Lower leg skin (tissue), 4 donors: ENCODE results near the gene YWHAE. TPM values are rescaled to one million over a fixed set of nuclear protein-coding genes. Genes with fewer than 3 reads are reported as not detected.
"Not testable (repeated sequence)": the region's sequence is repeated elsewhere in the genome, so short reads cannot be mapped to it uniquely, and the experiment has no call there.

ENCODE experiments used
- DNase-seq, 2 donors: peaks; one replicate each; pipeline ENCODE4 v3.0.0-alpha.2; 2019; ENCODE audit warnings: low spot score in 2 of 2
- H3K4me3 ChIP-seq: fragments of 200-600 bp; sonication (generic); 2 replicates; pipeline ENCODE4 v1.5.1; 2017; ENCODE audit warnings: mild to moderate bottlenecking, low read depth; ENCODE audit not compliant: poor library complexity, severe bottlenecking
- POLR2A ChIP-seq, 2 donors: fragments of 450-650 bp; IDR thresholded peaks; one replicate each; pipeline ENCODE4 v1.6.1; 2016 to 2017; ENCODE audit warnings: antibody characterized with exemption in 2 of 2, mild to moderate bottlenecking in 1 of 2, moderate library complexity in 1 of 2
- WGBS, 2 donors: methylation state at CpG; one replicate each; pipeline ENCODE4 v1.1.5; 2018; 5-methylcytosine and 5-hydroxymethylcytosine counted together
- intact Hi-C: fragments of 100-400 bp; cut with DNase I; formaldehyde crosslinking; loops from one replicate; pipeline ENCODE4 v1.15.0; 2023; ENCODE audit warnings: low total_unique reads
- total RNA-seq, 4 donors: library from RNA; depleted of rRNA; stranded (reverse); fragments of >200 nt; gene quantifications; one replicate each; pipeline ENCODE4 v1.1.0, GENCODE V29; 2016
- TF ChIP-seq, protein P1 (sequence below), 3 donors: fragments of 450-650 bp; IDR thresholded peaks; one replicate each; pipeline ENCODE4 v1.5.1; 2016; ENCODE audit warnings: antibody characterized with exemption in 3 of 3, mild to moderate bottlenecking in 3 of 3, moderate library complexity in 2 of 3

YWHAE gene
- total RNA-seq, 4 donors from 2014 or later: 431 to 648 (median 506) TPM

DNA sequence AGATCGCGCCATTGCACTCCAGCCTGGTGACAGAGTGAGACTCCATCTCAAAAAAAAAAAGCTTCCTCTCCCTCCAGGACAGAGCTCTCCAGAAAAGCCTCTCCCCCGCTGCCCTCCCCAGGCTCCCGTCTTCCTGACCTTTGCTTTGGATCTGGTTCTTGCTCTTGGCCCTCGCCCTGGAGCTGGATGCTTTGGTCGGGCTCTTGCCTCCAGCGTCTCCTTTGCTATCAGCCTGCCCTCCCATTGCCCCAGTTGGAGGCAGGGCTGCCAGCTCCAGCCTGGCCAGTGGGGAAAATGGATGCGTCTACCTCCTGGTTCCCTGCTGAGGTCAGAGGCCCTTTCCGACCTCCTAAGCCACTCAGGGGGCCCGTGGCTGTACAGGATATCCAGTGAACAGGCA is 84.6 kb downstream of the YWHAE start:
- 65 to 69% methylated on average over 10 of the region's 10 CpGs for WGBS, 2 donors
- intact Hi-C loops: no loop called here

DNA sequence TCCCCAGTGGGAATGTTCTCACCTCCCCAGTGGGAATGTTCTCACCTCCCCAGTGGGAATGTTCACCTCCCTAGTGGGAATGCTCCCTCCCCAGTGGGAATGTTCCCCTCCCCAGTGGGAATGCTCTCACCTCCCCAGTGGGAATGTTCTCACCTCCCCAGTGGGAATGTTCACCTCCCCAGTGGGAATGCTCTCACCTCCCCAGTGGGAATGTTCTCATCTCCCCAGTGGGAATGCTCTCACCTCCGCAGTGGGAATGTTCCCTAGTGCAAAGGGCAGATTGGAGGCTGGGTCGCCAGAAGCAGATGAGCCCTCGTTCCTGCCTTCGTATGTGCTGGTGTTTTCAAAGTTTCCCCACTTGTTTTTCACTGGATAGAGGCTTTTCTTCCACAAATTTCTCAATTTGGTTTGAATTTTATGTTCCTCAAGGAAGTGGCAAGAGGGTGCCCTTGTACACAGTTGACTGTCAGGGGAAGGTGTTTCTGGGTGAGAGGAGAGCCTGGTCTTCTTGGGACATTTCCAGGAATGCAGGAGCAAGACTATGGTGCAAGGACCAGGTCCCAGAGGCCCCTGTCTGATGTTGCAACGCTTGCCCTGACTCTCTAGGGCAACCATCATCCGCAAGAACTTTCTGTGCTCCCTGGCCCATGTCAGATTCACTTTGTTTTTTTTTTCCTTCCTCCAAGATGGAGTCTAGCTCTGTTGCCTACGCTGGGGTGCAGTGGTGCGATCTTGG is 86.6 kb downstream of the YWHAE start:
- no peak overlapping the region for H3K4me3 ChIP-seq
- intact Hi-C loops: no loop called here
- TF ChIP-seq, protein P1, sequence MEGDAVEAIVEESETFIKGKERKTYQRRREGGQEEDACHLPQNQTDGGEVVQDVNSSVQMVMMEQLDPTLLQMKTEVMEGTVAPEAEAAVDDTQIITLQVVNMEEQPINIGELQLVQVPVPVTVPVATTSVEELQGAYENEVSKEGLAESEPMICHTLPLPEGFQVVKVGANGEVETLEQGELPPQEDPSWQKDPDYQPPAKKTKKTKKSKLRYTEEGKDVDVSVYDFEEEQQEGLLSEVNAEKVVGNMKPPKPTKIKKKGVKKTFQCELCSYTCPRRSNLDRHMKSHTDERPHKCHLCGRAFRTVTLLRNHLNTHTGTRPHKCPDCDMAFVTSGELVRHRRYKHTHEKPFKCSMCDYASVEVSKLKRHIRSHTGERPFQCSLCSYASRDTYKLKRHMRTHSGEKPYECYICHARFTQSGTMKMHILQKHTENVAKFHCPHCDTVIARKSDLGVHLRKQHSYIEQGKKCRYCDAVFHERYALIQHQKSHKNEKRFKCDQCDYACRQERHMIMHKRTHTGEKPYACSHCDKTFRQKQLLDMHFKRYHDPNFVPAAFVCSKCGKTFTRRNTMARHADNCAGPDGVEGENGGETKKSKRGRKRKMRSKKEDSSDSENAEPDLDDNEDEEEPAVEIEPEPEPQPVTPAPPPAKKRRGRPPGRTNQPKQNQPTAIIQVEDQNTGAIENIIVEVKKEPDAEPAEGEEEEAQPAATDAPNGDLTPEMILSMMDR (IDR thresholded peaks at IDR 0.05): no peak
- no peak for TF ChIP-seq POLR2A (IDR thresholded peaks at IDR 0.05)
- DNase-seq: no peak
- WGBS, 2 donors: 80 to 83% methylated on average over 8 of the region's 8 CpGs

More for the DNA sequence above, 84.6 kb downstream of the YWHAE start:
- TF ChIP-seq, protein P1 (IDR thresholded peaks at IDR 0.05): no peak
- no peak for DNase-seq
- H3K4me3 ChIP-seq: no peak overlapping the region

DNA sequence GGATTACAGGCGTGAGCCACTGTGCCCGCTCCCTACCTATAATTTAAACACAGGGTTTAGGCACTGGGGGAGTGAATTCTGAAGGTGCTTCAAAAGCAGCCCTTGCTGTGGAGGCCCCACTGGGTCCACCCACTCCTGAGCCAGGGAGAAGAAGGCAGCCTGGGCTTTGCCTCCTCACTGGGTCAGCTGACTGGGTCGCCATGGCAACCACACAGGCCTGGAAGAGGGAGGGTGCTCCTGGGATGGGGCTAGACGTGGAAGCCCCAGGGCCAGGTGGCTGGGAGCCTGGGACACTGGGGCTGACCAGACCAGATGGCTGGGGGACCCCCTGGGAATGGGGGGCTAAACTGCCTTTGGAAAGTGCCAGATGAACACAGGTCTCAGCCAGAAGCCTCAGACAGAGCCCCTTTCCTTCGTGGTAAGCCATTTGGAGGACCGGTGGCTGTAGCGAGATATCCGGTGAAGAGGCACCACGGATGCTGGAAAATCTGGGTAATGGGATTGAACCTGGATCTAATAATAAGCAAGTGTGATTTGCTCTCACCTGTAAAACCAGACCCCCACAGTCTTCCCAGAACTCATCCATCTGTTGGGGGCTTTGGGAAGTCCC is 87.7 kb downstream of the YWHAE start:
- intact Hi-C loops: no loop called here
- TF ChIP-seq, protein P1 (IDR thresholded peaks at IDR 0.05): no peak
- TF ChIP-seq POLR2A (IDR thresholded peaks at IDR 0.05): no peak
- 63 to 66% methylated on average over 8 to 9 of the region's 9 CpGs for WGBS, 2 donors
- DNase-seq: no peak
- H3K4me3 ChIP-seq: no peak overlapping the region

DNA sequence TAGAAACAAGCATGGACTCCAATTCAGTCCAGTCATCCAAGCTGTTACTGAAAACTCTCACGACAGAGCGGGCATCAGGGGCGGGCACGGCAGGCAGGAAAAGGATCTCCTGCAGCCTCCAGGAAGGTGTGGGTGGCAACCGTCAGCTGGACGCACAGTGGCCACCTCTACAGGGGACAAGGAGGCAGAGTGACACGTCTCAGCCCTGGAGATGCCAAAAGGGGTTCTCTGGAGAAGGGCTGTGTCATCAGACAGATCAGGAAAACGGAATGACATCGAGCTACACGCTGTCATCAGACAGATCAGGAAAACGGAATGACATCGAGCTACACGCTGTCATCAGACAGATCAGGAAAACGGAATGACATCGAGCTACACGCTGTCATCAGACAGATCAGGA is 92.2 kb downstream of the YWHAE start:
- intact Hi-C loops, DNase-seq, H3K4me3 ChIP-seq: not testable (repeated sequence)
- 75 to 79% methylated on average over 12 to 13 of the region's 16 CpGs for WGBS, 2 donors

DNA sequence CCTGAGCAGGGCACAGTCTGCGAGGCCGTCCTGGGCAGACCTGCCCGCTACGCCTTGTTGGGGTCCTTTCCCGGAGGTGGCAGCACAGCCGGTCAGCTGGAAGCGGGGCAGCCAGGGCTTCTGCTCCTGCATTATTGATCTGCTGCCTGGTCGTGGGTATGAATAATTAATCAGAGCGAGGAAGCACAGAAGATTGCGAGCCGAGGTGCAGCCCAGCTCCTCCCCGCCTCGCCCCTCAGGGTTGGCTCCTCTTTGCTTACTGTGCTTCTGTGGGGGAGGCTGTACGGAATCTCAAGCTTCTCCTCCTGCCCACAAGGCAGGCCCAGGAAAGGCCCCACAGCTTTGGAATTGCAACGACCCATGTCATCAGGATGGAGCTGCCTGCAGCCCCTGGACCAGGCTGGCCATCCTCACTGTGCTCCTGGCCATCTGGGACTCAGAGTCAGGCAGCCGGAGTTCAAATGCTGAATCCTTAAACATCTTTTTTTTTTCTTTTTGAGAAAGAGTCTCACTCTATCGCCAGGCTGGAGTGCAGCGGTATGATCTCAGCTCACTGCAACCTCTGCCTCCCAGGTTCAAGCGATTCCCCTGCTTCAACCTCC is 95.0 kb downstream of the YWHAE start:
- TF ChIP-seq POLR2A (IDR thresholded peaks at IDR 0.05): no peak
- TF ChIP-seq, protein P1 (IDR thresholded peaks at IDR 0.05): no peak
- WGBS, 2 donors: 85 to 87% methylated on average over 19 of the region's 19 CpGs
- no peak for DNase-seq
- no peak overlapping the region for H3K4me3 ChIP-seq
- intact Hi-C loops: no loop called here

DNA sequence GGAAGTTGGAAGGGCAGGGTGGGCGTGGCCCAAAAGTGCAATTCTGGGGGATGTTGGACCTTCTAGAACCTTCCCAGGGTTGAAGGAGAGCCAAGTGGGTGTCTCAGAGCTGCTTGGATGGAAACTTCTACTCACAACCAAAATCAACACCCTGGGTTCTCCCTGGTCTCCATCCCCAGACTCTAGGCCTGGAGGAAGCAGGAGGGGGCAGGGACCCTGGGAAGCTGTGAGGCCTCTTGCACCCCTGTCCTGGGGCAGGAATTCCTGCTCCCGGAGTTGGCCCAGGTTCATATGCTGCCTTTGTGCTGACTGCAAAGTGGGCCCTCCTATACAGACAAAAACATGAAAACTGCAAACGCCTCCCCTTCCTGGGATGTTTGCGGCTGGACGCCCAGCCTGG is 95.5 kb downstream of the YWHAE start:
- intact Hi-C loops: no loop called here
- TF ChIP-seq POLR2A (IDR thresholded peaks at IDR 0.05): no peak
- TF ChIP-seq, protein P1 (IDR thresholded peaks at IDR 0.05): no peak
- no peak overlapping the region for H3K4me3 ChIP-seq
- DNase-seq: no peak
- WGBS, 2 donors: 72 to 78% methylated on average over 5 of the region's 5 CpGs
